ENCODE data around the gene VPS35L.

The VPS35L gene

DNA sequence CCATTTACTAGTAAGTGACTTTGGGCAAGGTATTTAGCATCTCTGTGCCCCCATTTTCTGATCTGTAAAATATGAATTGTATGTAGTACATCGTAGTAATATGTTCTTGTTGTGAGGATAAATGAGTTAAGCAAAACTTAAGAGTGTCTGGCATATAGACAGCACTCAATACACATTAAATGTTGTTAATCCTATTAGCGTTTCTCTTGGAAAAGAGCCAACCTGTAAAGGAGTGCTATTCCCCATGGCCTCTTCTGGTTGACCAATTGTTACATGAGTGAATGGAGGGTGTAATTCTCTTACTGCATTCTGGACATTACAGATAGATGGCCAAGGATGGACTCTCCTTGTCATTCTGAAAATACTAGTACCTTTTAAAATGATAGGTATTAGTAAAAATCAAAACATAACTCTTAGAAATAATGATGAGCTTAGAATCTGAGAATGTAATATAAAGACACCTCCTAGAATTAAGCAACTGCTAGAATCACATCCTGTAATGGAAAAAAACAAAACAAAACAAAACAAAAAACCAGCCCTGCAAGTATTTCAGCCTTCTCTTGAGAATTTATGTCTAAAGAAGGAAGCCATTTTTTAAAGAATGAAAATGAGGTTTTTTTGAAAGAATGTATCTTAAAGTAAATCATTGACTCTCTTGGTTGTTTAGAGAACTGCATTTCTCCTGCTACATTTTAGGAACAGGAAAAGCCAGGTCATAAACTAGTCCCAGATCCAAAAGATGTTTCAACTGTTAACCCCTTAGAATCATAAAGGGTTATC is 193.1 kb downstream of the VPS35L start:
- H3K27ac ChIP-seq = no peak overlapping the region
- ChIA-PET CTCF (no interaction called here), POLR2A (ENCODE audit: low non-redundant PET) (interaction anchor here (0.6 kb wide), 1 partner anchor 29 kb away, joined by 8 read pairs; no protein-coding TSS in a partner anchor)
- no peak for DNase-seq (ENCODE audit: low spot score)
- TF ChIP-seq CTCF (conservative IDR thresholded peaks at IDR 0.05; ENCODE audit: low read depth) = no peak

DNA sequence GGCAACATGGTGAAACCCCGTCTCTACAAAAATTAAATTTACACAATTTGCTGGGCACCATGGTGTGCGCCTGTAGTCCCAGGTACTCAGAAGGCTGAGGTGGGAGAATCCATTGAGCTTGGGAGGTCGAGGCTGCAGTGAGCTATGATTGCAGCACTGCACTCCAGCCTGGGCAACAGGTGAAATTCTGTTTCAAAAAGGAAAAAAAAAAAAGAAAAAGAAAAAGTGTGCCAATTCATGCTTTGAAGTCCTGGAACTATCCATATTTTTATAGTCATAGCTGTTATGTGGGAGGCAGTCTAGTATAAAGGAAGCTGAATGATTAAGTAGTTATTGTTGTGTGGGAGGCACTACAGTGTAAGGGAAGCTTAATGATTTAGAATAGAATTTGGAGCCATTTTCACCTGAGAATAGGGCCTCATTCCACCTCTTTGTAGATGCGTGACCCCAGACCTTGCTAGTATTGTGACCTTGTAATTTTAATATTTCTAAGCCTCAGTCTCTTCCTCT is 194.1 kb downstream of the VPS35L start:
- ChIA-PET CTCF (interaction anchor here (0.7 kb wide), 1 partner anchor 24 kb away, joined by 3 read pairs; no protein-coding TSS in a partner anchor), POLR2A (ENCODE audit: low non-redundant PET) (interaction anchor here (0.6 kb wide), 1 partner anchor 30 kb away, joined by 8 read pairs; no protein-coding TSS in a partner anchor)
- no peak for TF ChIP-seq CTCF (conservative IDR thresholded peaks at IDR 0.05; ENCODE audit: low read depth)
- no peak overlapping the region for H3K27ac ChIP-seq
- DNase-seq (ENCODE audit: low spot score) = no peak
